NCI-H82 treated with DMSO at 0.1 percent for 48 hours (cell line): ENCODE data around the gene ABHD2.
"Not testable (repeated sequence)": the region's sequence is repeated elsewhere in the genome, so short reads cannot be mapped to it uniquely, and the experiment has no call there.

ENCODE experiments used
- DNase-seq: peaks from one replicate; lab custom pipeline; 2025; ENCODE audit not compliant: unreplicated experiment; lab: John Stamatoyannopoulos, UW

The ABHD2 gene

GRCh38 chr15:89075101-89075640 lies 13.1 kb upstream of the ABHD2 start:
- no peak for DNase-seq

- DNase-seq = no peak
These were observed 12.4 kb upstream of the ABHD2 start for GRCh38 chr15:89075846-89076245.

- DNase-seq = no peak
These were observed 10.5 kb upstream of the ABHD2 start for GRCh38 chr15:89077750-89078149.

GRCh38 chr15:89078851-89079810 lies 9.1 kb upstream of the ABHD2 start:
- DNase-seq = no peak

- DNase-seq = no peak
These were observed 6.4 kb upstream of the ABHD2 start for GRCh38 chr15:89081878-89082277.

GRCh38 chr15:89083246-89083645 lies 5.0 kb upstream of the ABHD2 start:
- DNase-seq = no peak

- DNase-seq = no peak
These were observed 2.8 kb upstream of the ABHD2 start for GRCh38 chr15:89085289-89085926.

- not testable (repeated sequence) for DNase-seq
These were observed 2.3 kb upstream of the ABHD2 start for GRCh38 chr15:89085933-89086332.

- not testable (repeated sequence) for DNase-seq
These were observed 1.9 kb upstream of the ABHD2 start for GRCh38 chr15:89086390-89086789.

- no peak for DNase-seq
These were observed 961 bp upstream of the ABHD2 start for GRCh38 chr15:89087161-89087829.

GRCh38 chr15:89088605-89089315 lies 504 bp downstream of the ABHD2 start:
- no peak for DNase-seq

GRCh38 chr15:89089316-89090230 lies 1.3 kb downstream of the ABHD2 start:
- DNase-seq = no peak

- DNase-seq = no peak
These were observed 2.8 kb downstream of the ABHD2 start for GRCh38 chr15:89090791-89091626.

GRCh38 chr15:89091627-89092220 lies 3.5 kb downstream of the ABHD2 start:
- DNase-seq = no peak

GRCh38 chr15:89093509-89093908 lies 5.3 kb downstream of the ABHD2 start:
- DNase-seq = no peak

GRCh38 chr15:89095073-89095472 lies 6.8 kb downstream of the ABHD2 start:
- no peak for DNase-seq

GRCh38 chr15:89095556-89095955 lies 7.3 kb downstream of the ABHD2 start:
- no peak for DNase-seq

- DNase-seq = no peak
These were observed 8.4 kb downstream of the ABHD2 start for GRCh38 chr15:89096664-89097063.
